PC-9 (cell line): ENCODE results near the gene DPEP1. TPM values are rescaled to one million over a fixed set of nuclear protein-coding genes. Genes with fewer than 3 reads are reported as not detected.
"Not testable (repeated sequence)": the region's sequence is repeated elsewhere in the genome, so short reads cannot be mapped to it uniquely, and the experiment has no call there.

Source experiments
- BruUV-seq: library from RNA; stranded (reverse); fragments of 400-500 nt; replicated peaks from 2 replicates; lab custom pipeline; 2021; lab: Mats Ljungman, UMichigan
- CTCF ChIA-PET: fragments of 300-600 bp; sonication (Branson Sonifier 250); formaldehyde crosslinking; loops from one replicate; lab custom pipeline; 2022; ENCODE audit warnings: antibody characterized with exemption; lab: Charles Lee
- POLR2A ChIA-PET: fragments of 300-600 bp; sonication (Branson Sonifier 250); formaldehyde crosslinking; loops from one replicate; lab custom pipeline; 2022; ENCODE audit warnings: antibody characterized with exemption; ENCODE audit not compliant: unreplicated experiment; lab: Charles Lee
- DNase-seq, 2 experiments: peaks; one replicate each; pipeline versions ENCODE4 v3.0.0 to v3.0.0-alpha.2; 2015 to 2022; ENCODE audit warnings: mixed read lengths in 1 of 2
- H2AFZ ChIP-seq: fragments of 200-600 bp; sonication (generic); 2 replicates; pipeline ENCODE4 v1.8.1; 2017; ENCODE audit warnings: antibody characterized with exemption
- H3F3A ChIP-seq: fragments of 200-600 bp; sonication (generic); 2 replicates; pipeline ENCODE4 v1.8.1; 2017; ENCODE audit warnings: antibody characterized with exemption, mild to moderate bottlenecking, low read depth; ENCODE audit not compliant: insufficient read depth
- H3K27ac ChIP-seq: fragments of 200-600 bp; sonication (generic); 2 replicates; pipeline ENCODE4 v1.6.1; 2016; ENCODE audit warnings: mixed run types
- H3K27me3 ChIP-seq: fragments of 200-600 bp; sonication (generic); 2 replicates; pipeline ENCODE4 v1.6.1; 2016; ENCODE audit warnings: low read depth, mixed run types; ENCODE audit not compliant: insufficient read depth
- H3K36me3 ChIP-seq: fragments of 200-600 bp; sonication (generic); 2 replicates; pipeline ENCODE4 v1.6.1; 2016; ENCODE audit warnings: low read depth, mixed run types
- H3K4me1 ChIP-seq: fragments of 200-600 bp; sonication (generic); replicated peaks from 2 replicates; pipeline ENCODE4 v1.6.1; 2016; ENCODE audit warnings: mixed run types; ENCODE audit not compliant: insufficient read depth
- H3K4me2 ChIP-seq: fragments of 200-600 bp; sonication (generic); 2 replicates; pipeline ENCODE4 v1.6.1; 2017; ENCODE audit warnings: mixed run types
- H3K4me3 ChIP-seq: fragments of 200-600 bp; sonication (generic); 2 replicates; pipeline ENCODE4 v1.6.1; 2016; ENCODE audit warnings: mixed run types
- H3K79me2 ChIP-seq: fragments of 200-600 bp; sonication (generic); 2 replicates; pipeline ENCODE4 v1.6.1; 2017; ENCODE audit warnings: low read depth, mixed run types
- H3K9me2 ChIP-seq: fragments of 200-600 bp; sonication (generic); 2 replicates; pipeline ENCODE4 v1.8.1; 2017; ENCODE audit warnings: mild to moderate bottlenecking; ENCODE audit not compliant: insufficient read depth
- H3K9me3 ChIP-seq: fragments of 200-600 bp; sonication (generic); 2 replicates; pipeline ENCODE4 v1.8.1; 2016; ENCODE audit warnings: low read depth; ENCODE audit not compliant: insufficient read depth
- H4K20me1 ChIP-seq: fragments of 200-600 bp; sonication (generic); 2 replicates; pipeline ENCODE4 v1.8.1; 2017; ENCODE audit not compliant: insufficient read depth
- CTCF ChIP-seq: fragments of 200-600 bp; sonication (generic); conservative IDR thresholded peaks from 2 replicates; pipeline ENCODE4 v1.6.1; 2017; ENCODE audit warnings: mixed run types, antibody characterized with exemption, mild to moderate bottlenecking, moderate library complexity
- EZH2 ChIP-seq: fragments of 200-600 bp; sonication (generic); IDR thresholded peaks from 2 replicates; pipeline ENCODE4 v1.8.0; 2017; ENCODE audit warnings: antibody characterized with exemption, low read depth
- intact Hi-C: fragments of 100-400 bp; cut with micrococcal nuclease; formaldehyde crosslinking; loops from one replicate; pipeline ENCODE4 v1.10.0; 2022; ENCODE audit not compliant: unreplicated experiment
- total RNA-seq: library from RNA; stranded (reverse); gene quantifications from 2 replicates; pipeline ENCODE4 v1.2.3, GENCODE V29; 2021

DPEP1 gene
- total RNA-seq, 1 experiment from 2014 or later: not detected

GRCh38 chr16:89658221-89658879 lies 44.9 kb downstream of the DPEP1 start:
- Histone ChIP-seq H3K36me3 (0 out of 2 replicates have a peak, but pooled peaks cover 12% of the 10 kb centered on the region), H3K4me2 (peak overlapping the region; percentile 81), H3K4me3 (peak overlapping the region; percentile 93), H3K27me3 (no peaks in the 10 kb centered on the region), H3K9me3 (no peaks in the 10 kb centered on the region), H3F3A (peaks cover 9% of the 10 kb centered on the region; the same call in 1 of the 2 replicates), H3K79me2 (peaks cover 62% of the 10 kb centered on the region), H4K20me1 (peaks cover 14% of the 10 kb centered on the region), H3K4me1 (peaks cover 18% of the 10 kb centered on the region), H2AFZ (peak overlapping the region; percentile 95), H3K27ac (no peak overlapping the region), H3K9me2 (no peaks in the 10 kb centered on the region)
- intact Hi-C loops: no loop called here
- BruUV-seq: no TSS peak
- TF ChIP-seq EZH2 (no peak), CTCF (no peak)
- ChIA-PET CTCF (interaction anchor here (0.6 to 1.0 kb wide), 2 partner anchors 42 to 57 kb away, joined by 3 to 4 read pairs; no protein-coding TSS in a partner anchor), POLR2A (interaction anchor here (0.6 kb wide), 1 partner anchor 319 kb away, joined by 4 read pairs; no protein-coding TSS in a partner anchor)
- DNase-seq: no peak

DNA sequence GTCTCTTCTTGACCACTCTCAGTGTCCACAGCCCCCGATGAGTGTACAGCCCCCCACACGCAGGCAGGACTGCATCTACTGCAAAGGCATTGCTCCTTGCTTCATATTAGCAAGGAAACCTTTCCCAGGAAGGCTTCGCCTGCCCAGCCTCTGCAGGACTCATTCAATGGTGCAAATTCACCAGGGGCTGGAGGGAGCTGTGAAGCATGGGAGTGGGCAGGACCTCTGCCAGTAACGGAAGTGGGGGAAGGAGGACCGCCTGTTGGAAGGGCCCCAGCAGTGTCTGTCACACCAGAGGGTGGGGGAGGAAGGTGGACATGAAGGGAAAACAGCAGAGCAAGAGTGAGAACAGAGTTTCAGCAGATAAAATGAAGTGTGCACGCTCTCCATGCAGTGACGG lies 46.7 kb downstream of the DPEP1 start:
- peaks cover 18% of the 10 kb centered on the region for H3K4me1 ChIP-seq
- 0 out of 2 replicates have a peak, but pooled peaks cover 7% of the 10 kb centered on the region for H3K36me3 ChIP-seq
- TF ChIP-seq CTCF (no peak), EZH2 (no peak)
- intact Hi-C loops: no loop called here
- no peaks in the 10 kb centered on the region for H3K9me2 ChIP-seq
- H4K20me1 ChIP-seq: peaks cover 5% of the 10 kb centered on the region; the same call in 1 of the 2 replicates
- ChIA-PET POLR2A (no interaction called here), CTCF (no interaction called here)
- H3K4me3 ChIP-seq: no peak overlapping the region
- no peak overlapping the region for H2AFZ ChIP-seq
- no peaks in the 10 kb centered on the region for H3K9me3 ChIP-seq
- H3K27ac ChIP-seq: no peak overlapping the region
- no peaks in the 10 kb centered on the region for H3K27me3 ChIP-seq
- peaks cover 9% of the 10 kb centered on the region; the same call in 1 of the 2 replicates for H3F3A ChIP-seq
- peaks cover 46% of the 10 kb centered on the region for H3K79me2 ChIP-seq
- DNase-seq: no peak
- no peak overlapping the region for H3K4me2 ChIP-seq
- BruUV-seq: no TSS peak

DNA sequence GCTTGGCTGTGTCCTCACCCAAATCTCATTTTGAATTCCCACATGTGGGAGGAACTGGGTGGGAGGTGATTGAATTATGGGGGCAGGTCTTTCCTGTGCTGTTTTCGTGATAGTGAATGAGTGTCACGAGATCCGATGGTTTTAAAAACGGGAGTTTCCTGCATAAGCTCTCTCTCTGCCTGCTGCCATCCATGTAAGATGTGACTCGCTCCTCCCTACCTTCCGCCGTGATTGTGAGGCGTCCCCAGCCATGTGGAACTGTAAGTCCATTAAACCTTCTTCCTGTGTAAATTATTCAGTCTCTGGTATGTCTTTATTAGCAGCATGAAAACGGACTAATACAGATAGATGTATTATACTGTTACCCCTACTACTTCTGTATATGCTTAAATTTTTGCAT lies 47.8 kb downstream of the DPEP1 start:
- Histone ChIP-seq H3K4me2 (no peak overlapping the region), H3K4me3 (no peak overlapping the region), H3K4me1 (peaks cover 14% of the 10 kb centered on the region), H3K9me2 (no peaks in the 10 kb centered on the region), H3F3A (peaks cover 3% of the 10 kb centered on the region; the same call in 1 of the 2 replicates), H3K27ac (no peak overlapping the region), H2AFZ (no peak overlapping the region), H4K20me1 (peaks cover 5% of the 10 kb centered on the region; the same call in 1 of the 2 replicates), H3K27me3 (no peaks in the 10 kb centered on the region), H3K9me3 (no peaks in the 10 kb centered on the region), H3K36me3 (0 out of 2 replicates have a peak, but pooled peaks cover 7% of the 10 kb centered on the region), H3K79me2 (peaks cover 35% of the 10 kb centered on the region)
- TF ChIP-seq EZH2: no peak
- no peak for TF ChIP-seq CTCF
- no TSS peak for BruUV-seq
- DNase-seq: no peak
- intact Hi-C loops: no loop called here
- ChIA-PET POLR2A (no interaction called here), CTCF (no interaction called here)

DNA sequence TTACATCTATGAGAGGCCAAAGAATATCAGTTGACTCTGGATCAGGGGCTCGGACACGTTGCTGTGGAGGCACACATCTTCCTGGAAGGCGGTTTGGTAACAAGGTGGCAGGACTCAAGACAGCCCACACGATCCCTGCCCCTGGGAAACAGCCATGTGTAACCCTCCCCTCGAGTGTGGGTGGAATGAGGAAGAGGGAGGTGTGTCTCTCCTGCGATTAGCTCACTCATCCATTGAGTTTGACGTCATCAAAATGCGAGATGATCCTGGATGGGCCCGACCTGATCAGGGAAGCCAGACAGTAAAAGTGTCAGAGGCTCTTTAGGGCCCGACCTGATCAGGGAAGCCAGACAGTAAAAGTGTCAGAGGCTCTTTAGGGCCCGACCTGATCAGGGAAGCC lies 50.8 kb downstream of the DPEP1 start:
- BruUV-seq, DNase-seq, H3K4me3 ChIP-seq, H2AFZ ChIP-seq, H4K20me1 ChIP-seq, H3K9me2 ChIP-seq, H3F3A ChIP-seq, POLR2A ChIA-PET, CTCF ChIA-PET, H3K27me3 ChIP-seq, H3K4me1 ChIP-seq, H3K9me3 ChIP-seq, intact Hi-C loops, H3K27ac ChIP-seq, H3K4me2 ChIP-seq, H3K36me3 ChIP-seq: not testable (repeated sequence)
- H3K79me2 ChIP-seq: peaks cover 11% of the 10 kb centered on the region
